Neural progenitor cell (in vitro differentiated cells): ENCODE measurements around the gene EML2.

Source experiments
- CTCF ChIP-seq: fragments of 200-600 bp; sonication (generic); IDR thresholded peaks from 2 replicates; pipeline ENCODE4 v1.5.1; 2017; ENCODE audit warnings: antibody characterized with exemption, mild to moderate bottlenecking
- EZH2 ChIP-seq: fragments of 200-600 bp; sonication (generic); IDR thresholded peaks from 2 replicates; pipeline ENCODE4 v1.6.1; 2017; ENCODE audit warnings: antibody characterized with exemption, mild to moderate bottlenecking, moderate library complexity
- EZH2phosphoT487 ChIP-seq: fragments of 200-600 bp; sonication (generic); IDR thresholded peaks from 2 replicates; pipeline ENCODE4 v1.6.1; 2017; ENCODE audit warnings: antibody characterized with exemption

GRCh38 chr19:45621976-45622503 is 17.2 kb downstream of the EML2 start:
- TF ChIP-seq CTCF: no peak
- no peak for TF ChIP-seq EZH2
- no peak for TF ChIP-seq EZH2phosphoT487
